Upper lobe of left lung (tissue), 6 donors: ENCODE results near the gene MTCH1. TPM values are rescaled to one million over a fixed set of nuclear protein-coding genes. Genes with fewer than 3 reads are reported as not detected.

Experiments used
- ATAC-seq, 2 donors: fragments of 200-7000 bp; cut with Tn5 transposase; one replicate each; pipeline ENCODE4 v1.9.1; 2022; ENCODE audit warnings: mild to moderate bottlenecking in 2 of 2, moderate library complexity in 2 of 2; ENCODE audit not compliant: low FRiP score in 2 of 2
- DNase-seq, 2 donors: peaks; one replicate each; pipeline ENCODE4 v3.0.0-alpha.2; 2019 to 2020
- H3K27ac ChIP-seq, 4 donors: fragments of 200-600 bp; sonication (generic); one replicate each; pipeline ENCODE4 v1.5.1; 2016 to 2019
- H3K27me3 ChIP-seq, 4 donors: fragments of 200-600 bp; sonication (generic); one replicate each; pipeline ENCODE4 v1.5.1; 2017 to 2019
- H3K36me3 ChIP-seq, 4 donors: fragments of 200-600 bp; sonication (generic); one replicate each; pipeline ENCODE4 v1.5.1; 2016 to 2019
- H3K4me1 ChIP-seq, 4 donors: fragments of 200-600 bp; sonication (generic); one replicate each; pipeline ENCODE4 v1.5.1; 2018 to 2019
- H3K4me3 ChIP-seq, 4 donors: fragments of 200-600 bp; sonication (generic); one replicate each; pipeline ENCODE4 v1.5.1; 2017 to 2019; ENCODE audit warnings: mild to moderate bottlenecking in 2 of 4, moderate library complexity in 1 of 4
- H3K9me3 ChIP-seq, 4 donors: fragments of 200-600 bp; sonication (generic); one replicate each; pipeline ENCODE4 v1.5.1; 2018 to 2019
- CTCF ChIP-seq, 6 experiments: fragments of 450-650 bp in 4 of 6; fragments of 200-600 bp in 2 of 6; sonication (generic) in 2 of 6; IDR thresholded peaks; one replicate each; pipeline ENCODE4 v1.5.1; 2016 to 2019; ENCODE audit warnings: antibody characterized with exemption in 6 of 6
- EP300 ChIP-seq, 4 donors: sonication (generic); formaldehyde crosslinking; IDR thresholded peaks; one replicate each; pipeline ENCODE4 v1.5.1; 2017; ENCODE audit warnings: antibody characterized with exemption in 4 of 4, control low read depth in 2 of 4
- POLR2A ChIP-seq, 4 donors: fragments of 450-650 bp; IDR thresholded peaks; one replicate each; pipeline ENCODE4 v1.5.1; 2016 to 2017; ENCODE audit warnings: antibody characterized with exemption in 4 of 4, mild to moderate bottlenecking in 2 of 4
- POLR2AphosphoS5 ChIP-seq, 2 donors: sonication (generic); formaldehyde crosslinking; IDR thresholded peaks; one replicate each; pipeline ENCODE4 v1.5.1; 2017; ENCODE audit warnings: antibody characterized with exemption in 2 of 2
- WGBS, 2 donors: methylation state at CpG; one replicate each; pipeline ENCODE4 v1.1.5; 2017 to 2018; 5-methylcytosine and 5-hydroxymethylcytosine counted together
- total RNA-seq, 6 donors: library from RNA; depleted of rRNA in 4 of 6; stranded (reverse); fragments of >200 nt in 4 of 6; gene quantifications; one replicate each; pipeline versions ENCODE4 v1.1.0 to v1.2.1, GENCODE V29; 2016 to 2021
- donor health status: DM: no; HTN: no; CAD: no; lungs with moderate emphysema.
- donor health status: DM: no; HTN: yes; CAD: no; lungs with severe emphysema.

The MTCH1 gene
- total RNA-seq, 6 donors from 2014 or later = 184 to 283 (median 219) TPM

DNA sequence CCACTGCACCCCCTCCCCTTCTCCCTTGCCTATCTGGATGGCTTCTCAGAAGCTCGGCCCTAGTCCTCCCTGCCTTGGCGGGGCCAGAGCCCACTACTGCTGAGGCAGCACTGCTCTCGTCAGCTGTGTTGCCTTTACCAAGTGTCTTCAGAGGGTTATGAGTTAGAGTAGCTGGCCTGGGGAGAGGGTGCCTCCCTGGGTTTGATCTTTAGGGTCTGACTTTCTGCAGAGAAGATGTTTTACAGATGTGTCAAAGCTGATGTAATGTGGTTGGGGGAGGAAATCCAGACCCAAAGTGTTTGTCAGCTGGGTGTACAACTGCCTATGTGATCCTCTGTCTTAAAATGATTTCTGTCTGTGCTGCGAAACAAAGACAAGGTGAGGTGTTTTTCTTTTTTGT lies 61.9 kb downstream of the MTCH1 start:
- 90 to 99% methylated on average over 4 of the region's 4 CpGs for WGBS, 2 donors
- H3K36me3 ChIP-seq = peaks cover 10 to 61% (median 30%) of the 10 kb centered on the region in 4 donors
- no peak for TF ChIP-seq CTCF (IDR thresholded peaks at IDR 0.05)
- no peak for TF ChIP-seq POLR2AphosphoS5 (IDR thresholded peaks at IDR 0.05)
- TF ChIP-seq EP300 (IDR thresholded peaks at IDR 0.05) = no peak
- no peak for TF ChIP-seq POLR2A (IDR thresholded peaks at IDR 0.05)
- no peak overlapping the region for H3K27ac ChIP-seq
- no peaks in the 10 kb centered on the region for H3K27me3 ChIP-seq
- no peak overlapping the region for H3K4me3 ChIP-seq
- ATAC-seq (peak in 1 of 2 donors; percentile 67), DNase-seq (no peak)
- H3K4me1 ChIP-seq = peaks cover 8 to 30% (median 19%) of the 10 kb centered on the region in 4 donors
- H3K9me3 ChIP-seq = no peaks in the 10 kb centered on the region

- WGBS, 2 donors = 46 to 65% methylated on average over 5 of the region's 5 CpGs
- H3K4me3 ChIP-seq = no peak overlapping the region
- no peak for TF ChIP-seq CTCF (IDR thresholded peaks at IDR 0.05)
- peak in 1 of 4 donors; percentile 72 for TF ChIP-seq EP300 (IDR thresholded peaks at IDR 0.05)
- TF ChIP-seq POLR2AphosphoS5 (IDR thresholded peaks at IDR 0.05) = peak in 1 of 2 donors; percentile 19
- TF ChIP-seq POLR2A (IDR thresholded peaks at IDR 0.05) = no peak
- no peaks in the 10 kb centered on the region for H3K27me3 ChIP-seq
- H3K36me3 ChIP-seq = peaks cover 10 to 89% (median 47%) of the 10 kb centered on the region in 4 donors
- H3K27ac ChIP-seq = peak overlapping the region; percentile 52 to 71 (median 58)
- ATAC-seq = no peak
- no peak for DNase-seq
- no peaks in the 10 kb centered on the region for H3K9me3 ChIP-seq
- peaks cover 20 to 51% (median 29%) of the 10 kb centered on the region in 4 donors for H3K4me1 ChIP-seq
Observed at GRCh38 chr6:36920546-36920945, 65.5 kb downstream of the MTCH1 start.

- H3K27ac ChIP-seq = peak overlapping the region; percentile 15 to 71 (median 58)
- H3K4me1 ChIP-seq = peaks cover 20 to 56% (median 29%) of the 10 kb centered on the region in 4 donors
- H3K36me3 ChIP-seq = peaks cover 10 to 90% (median 49%) of the 10 kb centered on the region in 4 donors
- H3K27me3 ChIP-seq = no peaks in the 10 kb centered on the region
- TF ChIP-seq POLR2A (IDR thresholded peaks at IDR 0.05) (no peak), CTCF (IDR thresholded peaks at IDR 0.05) (no peak), POLR2AphosphoS5 (IDR thresholded peaks at IDR 0.05) (no peak), EP300 (IDR thresholded peaks at IDR 0.05) (no peak)
- 79 to 80% methylated on average over 4 of the region's 4 CpGs for WGBS, 2 donors
- H3K9me3 ChIP-seq = no peaks in the 10 kb centered on the region
- ATAC-seq (no peak), DNase-seq (no peak)
- H3K4me3 ChIP-seq = no peak overlapping the region
Observed at GRCh38 chr6:36920049-36920448, 65.9 kb downstream of the MTCH1 start.

Other genes with a start within 250 kb of the MTCH1 start
- gene CPNE5, start 146.8 kb downstream of the MTCH1 start, total RNA-seq = 1 to 10 TPM in 4 of 6 donors, under 1 TPM in 2; 0.89 to 5.4 (median 2.5) TPM
- 10 to 100 TPM in 3 of 6 donors, 1 to 10 TPM in 3; 2.2 to 21.7 (median 11.9) TPM for gene PPIL1, start 111.4 kb downstream of the MTCH1 start, total RNA-seq
- 10 to 100 TPM; 22.0 to 60.8 (median 42.5) TPM for gene C6orf89, start 100.2 kb downstream of the MTCH1 start, total RNA-seq
- 10 to 100 TPM in 1 of 6 donors, 1 to 10 TPM in 3, under 1 TPM in 1, not detected in 1; 0.44 to 78.9 (median 4.7) TPM for gene PI16, start 31.5 kb downstream of the MTCH1 start, total RNA-seq
- 100 to 1,000 TPM in 3 of 6 donors, 10 to 100 TPM in 3; 50.8 to 204 (median 92.3) TPM for gene FGD2, start 19.5 kb upstream of the MTCH1 start, total RNA-seq
- 10 to 100 TPM; 26.9 to 80.9 (median 36.0) TPM for gene PIM1, start 184.0 kb upstream of the MTCH1 start, total RNA-seq